PC-3 (cell line): ENCODE measurements around the gene CXCL11. TPM values are rescaled to one million over a fixed set of nuclear protein-coding genes. Genes with fewer than 3 reads are reported as not detected.

Source experiments
- ATAC-seq: fragments of 200-7000 bp; cut with Tn5 transposase; 2 replicates; pipeline ENCODE4 v1.9.1; 2020; ENCODE audit warnings: mild to moderate bottlenecking, moderate library complexity
- BruUV-seq: library from RNA; stranded (reverse); fragments of 400-500 nt; replicated peaks from 2 replicates; lab custom pipeline; 2021; lab: Mats Ljungman, UMichigan
- CTCF ChIA-PET: fragments of 300-600 bp; sonication (Branson Sonifier 250); formaldehyde crosslinking; loops from one replicate; lab custom pipeline; 2022; ENCODE audit warnings: antibody characterized with exemption; lab: Charles Lee
- POLR2A ChIA-PET: fragments of 300-600 bp; sonication (Branson Sonifier 250); formaldehyde crosslinking; loops from one replicate; lab custom pipeline; 2022; ENCODE audit warnings: antibody characterized with exemption; ENCODE audit not compliant: unreplicated experiment; lab: Charles Lee
- DNase-seq: peaks from one replicate; pipeline ENCODE4 v3.0.0-alpha.2; 2015
- H2AFZ ChIP-seq: fragments of 300-600 bp; sonication (generic); 2 replicates; pipeline ENCODE4 v1.6.0; 2016; ENCODE audit warnings: antibody characterized with exemption, low read length
- H3F3A ChIP-seq: fragments of 300-600 bp; sonication (generic); one replicate; pipeline ENCODE4 v1.6.0; 2017; ENCODE audit warnings: antibody characterized with exemption, low read length, control low read depth, mild to moderate bottlenecking; ENCODE audit not compliant: unreplicated experiment
- H3K27ac ChIP-seq: fragments of 300-600 bp; sonication (generic); 2 replicates; pipeline ENCODE4 v1.5.1; 2016; ENCODE audit warnings: mild to moderate bottlenecking, low read length
- H3K27me3 ChIP-seq: fragments of 300-600 bp; sonication (generic); 2 replicates; pipeline ENCODE4 v1.6.1; 2016; ENCODE audit warnings: low read length, mixed read lengths
- H3K36me3 ChIP-seq: fragments of 300-600 bp; sonication (generic); 2 replicates; pipeline ENCODE4 v1.6.1; 2016; ENCODE audit warnings: low read depth, mixed run types, low read length, mixed read lengths
- H3K4me1 ChIP-seq: fragments of 300-600 bp; sonication (generic); 2 replicates; pipeline ENCODE4 v1.5.1; 2016; ENCODE audit warnings: low read length; ENCODE audit not compliant: insufficient read depth
- H3K4me2 ChIP-seq: fragments of 300-600 bp; sonication (generic); 2 replicates; pipeline ENCODE4 v1.6.0; 2016; ENCODE audit warnings: low read length
- H3K4me3 ChIP-seq: fragments of 300-600 bp; sonication (generic); 2 replicates; pipeline ENCODE4 v1.5.1; 2016; ENCODE audit warnings: mild to moderate bottlenecking, low read length, mixed read lengths
- H3K79me2 ChIP-seq: fragments of 300-600 bp; sonication (generic); 2 replicates; pipeline ENCODE4 v1.6.1; 2017; ENCODE audit warnings: low read length, mixed read lengths
- H3K9ac ChIP-seq: fragments of 300-600 bp; sonication (generic); 2 replicates; pipeline ENCODE4 v1.6.0; 2016; ENCODE audit warnings: mild to moderate bottlenecking, low read length
- H3K9me2 ChIP-seq: fragments of 300-600 bp; sonication (generic); replicated peaks from 2 replicates; pipeline ENCODE4 v1.6.1; 2016; ENCODE audit warnings: mixed run types, low read length, mixed read lengths
- H3K9me3 ChIP-seq: fragments of 300-600 bp; sonication (generic); 2 replicates; pipeline ENCODE4 v1.6.1; 2016; ENCODE audit warnings: low read length, mixed read lengths
- H4K20me1 ChIP-seq: fragments of 300-600 bp; sonication (generic); 2 replicates; pipeline ENCODE4 v1.6.1; 2016; ENCODE audit warnings: low read length, mixed read lengths
- CTCF ChIP-seq: fragments of 300-600 bp; sonication (generic); conservative IDR thresholded peaks from 2 replicates; pipeline ENCODE4 v1.5.1; 2017; ENCODE audit warnings: antibody characterized with exemption, low read depth, mild to moderate bottlenecking, low read length
- EZH2 ChIP-seq: fragments of 300-600 bp; sonication (generic); IDR thresholded peaks from one replicate; pipeline ENCODE4 v1.6.1; 2017; ENCODE audit warnings: antibody characterized with exemption, mild to moderate bottlenecking, low read length; ENCODE audit not compliant: unreplicated experiment
- EZH2phosphoT487 ChIP-seq: fragments of 300-600 bp; sonication (generic); IDR thresholded peaks from 2 replicates; pipeline ENCODE4 v1.6.1; 2018; ENCODE audit warnings: mild to moderate bottlenecking, antibody characterized with exemption, low read length, borderline replicate concordance
- intact Hi-C: fragments of 100-400 bp; cut with micrococcal nuclease; formaldehyde crosslinking; loops from 2 replicates; pipeline ENCODE4 v1.9.0; 2023
- total RNA-seq: library from RNA; depleted of rRNA; stranded (reverse); fragments of >200 nt; gene quantifications from 2 replicates; pipeline ENCODE4 v1.2.3, GENCODE V29; 2014

CXCL11 gene
- total RNA-seq, 1 experiment from 2014 or later: not detected

GRCh38 chr4:75997946-75998345 is 37.9 kb downstream of the CXCL11 start:
- Histone ChIP-seq H3K79me2 (no peaks in the 10 kb centered on the region), H3K36me3 (no peaks in the 10 kb centered on the region), H3F3A (no peaks in the 10 kb centered on the region), H3K4me3 (no peak overlapping the region), H3K9me3 (no peaks in the 10 kb centered on the region), H3K4me2 (no peak overlapping the region), H3K9me2 (no peaks in the 10 kb centered on the region), H3K9ac (no peak overlapping the region), H4K20me1 (no peaks in the 10 kb centered on the region), H3K27me3 (no peaks in the 10 kb centered on the region), H3K4me1 (peaks cover 10% of the 10 kb centered on the region; the same call in 1 of the 2 replicates), H3K27ac (no peak overlapping the region), H2AFZ (no peak overlapping the region)
- no TSS peak for BruUV-seq
- DNase-seq (no peak), ATAC-seq (no peak)
- POLR2A ChIA-PET: no interaction called here
- CTCF ChIA-PET: no interaction called here
- intact Hi-C loops: no loop called here
- TF ChIP-seq CTCF (no peak), EZH2phosphoT487 (no peak), EZH2 (no peak)

- H3K9me3 ChIP-seq: no peaks in the 10 kb centered on the region
- DNase-seq: no peak
- H3K4me1 ChIP-seq: peaks cover 4% of the 10 kb centered on the region; the same call in 1 of the 2 replicates
- no peak overlapping the region for H3K4me3 ChIP-seq
- no peaks in the 10 kb centered on the region for H4K20me1 ChIP-seq
- ChIA-PET CTCF (no interaction called here), POLR2A (no interaction called here)
- no TSS peak for BruUV-seq
- no peaks in the 10 kb centered on the region for H3F3A ChIP-seq
- no peak overlapping the region for H2AFZ ChIP-seq
- no peak for ATAC-seq
- no peak overlapping the region for H3K27ac ChIP-seq
- no peaks in the 10 kb centered on the region for H3K36me3 ChIP-seq
- no peaks in the 10 kb centered on the region for H3K27me3 ChIP-seq
- no peaks in the 10 kb centered on the region for H3K79me2 ChIP-seq
- TF ChIP-seq EZH2phosphoT487 (no peak), EZH2 (no peak), CTCF (no peak)
- no peak overlapping the region for H3K4me2 ChIP-seq
- H3K9me2 ChIP-seq: no peaks in the 10 kb centered on the region
- intact Hi-C loops: no loop called here
- H3K9ac ChIP-seq: no peak overlapping the region
Measured at GRCh38 chr4:75997081-75997480, 38.8 kb downstream of the CXCL11 start.

GRCh38 chr4:75995727-75996126 is 40.1 kb downstream of the CXCL11 start:
- H3K79me2 ChIP-seq: peaks cover 4% of the 10 kb centered on the region
- no peaks in the 10 kb centered on the region for H3K9me3 ChIP-seq
- H3K4me1 ChIP-seq: no peaks in the 10 kb centered on the region
- ChIA-PET POLR2A (no interaction called here), CTCF (interaction anchor here (0.6 to 1.1 kb wide), 5 partner anchors 67 to 92 kb away, joined by 3 to 6 read pairs (median 4); no protein-coding TSS in a partner anchor)
- H4K20me1 ChIP-seq: no peaks in the 10 kb centered on the region
- ATAC-seq (peak; percentile 35; the same call in 1 of the 2 replicates), DNase-seq (peak; percentile 73)
- no TSS peak for BruUV-seq
- H3K27ac ChIP-seq: no peak overlapping the region
- no peak overlapping the region for H3K9ac ChIP-seq
- H3F3A ChIP-seq: no peaks in the 10 kb centered on the region
- H3K4me2 ChIP-seq: no peak overlapping the region
- intact Hi-C loops: loop anchor here (1.0 kb wide), 1 partner anchor 72 kb away; no protein-coding TSS in a partner anchor
- H3K9me2 ChIP-seq: no peaks in the 10 kb centered on the region
- TF ChIP-seq EZH2phosphoT487 (no peak), EZH2 (no peak), CTCF (peak; percentile 57)
- no peaks in the 10 kb centered on the region for H3K36me3 ChIP-seq
- H2AFZ ChIP-seq: no peak overlapping the region
- H3K27me3 ChIP-seq: no peaks in the 10 kb centered on the region
- H3K4me3 ChIP-seq: no peak overlapping the region
